Esophagus squamous epithelium (tissue), 4 donors: ENCODE results near the gene ECM1.

Experiments used
- CTCF ChIP-seq, 6 experiments: fragments of 450-650 bp in 4 of 6; fragments of 200-600 bp in 2 of 6; sonication (generic) in 2 of 6; IDR thresholded peaks; one replicate each; pipeline ENCODE4 v1.5.1; 2016 to 2019; ENCODE audit warnings: antibody characterized with exemption in 6 of 6, mild to moderate bottlenecking in 4 of 6, moderate library complexity in 4 of 6
- POLR2A ChIP-seq, 4 donors: fragments of 450-650 bp; IDR thresholded peaks; one replicate each; pipeline ENCODE4 v1.6.1; 2017; ENCODE audit warnings: antibody characterized with exemption in 4 of 4, mild to moderate bottlenecking in 4 of 4, moderate library complexity in 3 of 4

- TF ChIP-seq CTCF (IDR thresholded peaks at IDR 0.05): no peak
- no peak for TF ChIP-seq POLR2A (IDR thresholded peaks at IDR 0.05)
Measured at GRCh38 chr1:150514260-150514659, 6.4 kb downstream of the ECM1 start.
